HCT116 (cell line): ENCODE measurements around the gene TALDO1. TPM values are rescaled to one million over a fixed set of nuclear protein-coding genes. Genes with fewer than 3 reads are reported as not detected.
A peak's percentile ranks its signal among the peaks of the same experiment; 100 is the strongest.

Experiments
- ATAC-seq: fragments of 200-7000 bp; cut with Tn5 transposase; 2 replicates; pipeline ENCODE4 v1.9.1; 2020; ENCODE audit warnings: mild to moderate bottlenecking, moderate library complexity
- BruUV-seq: library from RNA; stranded (reverse); fragments of 400-500 nt; replicated peaks from 2 replicates; lab custom pipeline; 2021; lab: Mats Ljungman, UMichigan
- CTCF ChIA-PET: fragments of 300-600 bp; sonication (Branson Sonifier 250); formaldehyde crosslinking; loops from one replicate; lab custom pipeline; 2021; ENCODE audit warnings: antibody characterized with exemption; lab: Charles Lee
- POLR2A ChIA-PET: fragments of 300-600, 350-600 bp; sonication (Branson Sonifier 250); formaldehyde crosslinking; loops from one replicate; lab custom pipeline; 2021; ENCODE audit warnings: antibody characterized with exemption; lab: Charles Lee
- RAD21 ChIA-PET, 2 experiments: fragments of 300-600 bp; sonication (Branson Sonifier 250); formaldehyde crosslinking; loops; one replicate each; lab custom pipeline; 2023; ENCODE audit warnings: low total read pairs in 2 of 2; ENCODE audit not compliant: uncharacterized antibody in 2 of 2, unreplicated experiment in 2 of 2, low non-redundant PET in 1 of 2; lab: Charles Lee
- DNase-seq: peaks from one replicate; pipeline ENCODE4 v3.0.0-alpha.2; 2010; ENCODE audit warnings: low read depth, low spot score
- H2AFZ ChIP-seq: fragments of 200-600 bp; shearing (Covaris generic), sonication (generic); 2 replicates; pipeline ENCODE4 v1.6.1; 2017; ENCODE audit warnings: low read depth, mixed run types, mixed read lengths, antibody characterized with exemption, low read length; ENCODE audit not compliant: poor library complexity, severe bottlenecking
- H3K27ac ChIP-seq: 2 replicates; pipeline ENCODE4 v1.5.1; 2012; ENCODE audit warnings: low read depth, low read length
- H3K27me3 ChIP-seq: fragments of 200-600 bp; sonication (generic); 2 replicates; pipeline ENCODE4 v1.6.1; 2016; ENCODE audit warnings: mixed run types, low read length, mixed read lengths; ENCODE audit not compliant: insufficient read depth
- H3K36me3 ChIP-seq, 2 experiments: fragments of 200-500 bp in 1 of 2; fragments of 200-600 bp in 1 of 2; sonication (Bioruptor generic) in 1 of 2; sonication (generic) in 1 of 2; 2 replicates each; pipeline versions ENCODE4 v1.5.1 to v1.6.1; 2014 to 2016; ENCODE audit warnings: low read length in 2 of 2, inconsistent platforms in 1 of 2, mixed read lengths in 1 of 2, mixed run types in 1 of 2; ENCODE audit not compliant: insufficient read depth in 2 of 2, control insufficient read depth in 1 of 2
- H3K4me1 ChIP-seq, 2 experiments: fragments of 200-600 bp in 1 of 2; sonication (generic) in 1 of 2; 2 replicates each; pipeline versions ENCODE4 v1.5.1 to v1.6.1; 2012 to 2017; ENCODE audit warnings: low read length in 2 of 2, inconsistent platforms in 1 of 2, mild to moderate bottlenecking in 1 of 2, mixed read lengths in 1 of 2, mixed run types in 1 of 2, moderate library complexity in 1 of 2; ENCODE audit not compliant: insufficient read depth in 2 of 2, control insufficient read depth in 1 of 2
- H3K4me2 ChIP-seq: fragments of 200-600 bp; sonication (generic); 2 replicates; pipeline ENCODE4 v1.6.1; 2017; ENCODE audit warnings: mixed run types, low read length, mixed read lengths
- H3K4me3 ChIP-seq, 2 experiments: fragments of 200-600 bp in 1 of 2; sonication (generic) in 1 of 2; replicated peaks in 1 of 2; 2 replicates each; pipeline ENCODE4 v1.5.1; 2011 to 2016; ENCODE audit warnings: low read length in 2 of 2, control low read depth in 1 of 2, low read depth in 1 of 2, mild to moderate bottlenecking in 1 of 2, mixed read lengths in 1 of 2, mixed run types in 1 of 2
- H3K79me2 ChIP-seq: fragments of 200-600 bp; sonication (generic); 2 replicates; pipeline ENCODE4 v1.6.1; 2017; ENCODE audit warnings: mild to moderate bottlenecking, mixed run types, low read length, moderate library complexity, mixed read lengths; ENCODE audit not compliant: insufficient read depth
- H3K9ac ChIP-seq: fragments of 200-600 bp; sonication (generic); 2 replicates; pipeline ENCODE4 v1.6.1; 2016; ENCODE audit warnings: low read length, mixed read lengths
- H3K9me2 ChIP-seq: fragments of 200-600 bp; sonication (generic), shearing (Covaris generic); 2 replicates; pipeline ENCODE4 v1.6.1; 2017; ENCODE audit warnings: mixed run types, mild to moderate bottlenecking, moderate library complexity; ENCODE audit not compliant: insufficient read depth
- H3K9me3 ChIP-seq, 2 experiments: fragments of 200-500 bp in 1 of 2; fragments of 200-600 bp in 1 of 2; sonication (Bioruptor generic) in 1 of 2; sonication (generic) in 1 of 2; 2 replicates each; pipeline ENCODE4 v1.6.1; 2014 to 2017; ENCODE audit warnings: low read length in 2 of 2, mixed read lengths in 2 of 2, inconsistent platforms in 1 of 2, low read depth in 1 of 2, mild to moderate bottlenecking in 1 of 2, mixed run types in 1 of 2, moderate library complexity in 1 of 2; ENCODE audit not compliant: control insufficient read depth in 1 of 2, insufficient read depth in 1 of 2
- H4K20me1 ChIP-seq: fragments of 200-600 bp; sonication (generic), shearing (Covaris generic); 2 replicates; pipeline ENCODE4 v1.6.1; 2017; ENCODE audit warnings: mixed run types, mild to moderate bottlenecking, moderate library complexity; ENCODE audit not compliant: insufficient read depth
- POLR2A ChIP-seq: IDR thresholded peaks from 2 replicates; pipeline ENCODE4 v1.7.0; 2011; ENCODE audit warnings: borderline replicate concordance; ENCODE audit not compliant: insufficient read depth, insufficient read length; ENCODE audit errors: extremely low read depth
- POLR2AphosphoS5 ChIP-seq: IDR thresholded peaks from 2 replicates; pipeline ENCODE4 v1.6.1; 2011; ENCODE audit warnings: mild to moderate bottlenecking, low read depth, low read length, moderate library complexity
- intact Hi-C: fragments of 100-400 bp; cut with micrococcal nuclease; formaldehyde crosslinking; loops from 2 replicates; pipeline ENCODE4 v1.10.0; 2022
- total RNA-seq: library from RNA; stranded (reverse); gene quantifications from one replicate; pipeline ENCODE4 v1.2.1, GENCODE V29; 2021; ENCODE audit not compliant: unreplicated experiment
- TF ChIP-seq, protein P1 (sequence below), 3 experiments: fragments of 200-600 bp in 1 of 3; sonication (generic) in 1 of 3; IDR thresholded peaks in 2 of 3; conservative IDR thresholded peaks in 1 of 3; 2 replicates each; pipeline ENCODE4 v1.5.1; 2012 to 2017; ENCODE audit warnings: low read depth in 2 of 3, low read length in 2 of 3, antibody characterized with exemption in 1 of 3, borderline replicate concordance in 1 of 3, control low read depth in 1 of 3, mild to moderate bottlenecking in 1 of 3, mixed read lengths in 1 of 3, mixed run types in 1 of 3, moderate library complexity in 1 of 3; ENCODE audit not compliant: insufficient read depth in 1 of 3

The TALDO1 gene
- total RNA-seq, 1 experiment from 2014 or later = 242 TPM

DNA sequence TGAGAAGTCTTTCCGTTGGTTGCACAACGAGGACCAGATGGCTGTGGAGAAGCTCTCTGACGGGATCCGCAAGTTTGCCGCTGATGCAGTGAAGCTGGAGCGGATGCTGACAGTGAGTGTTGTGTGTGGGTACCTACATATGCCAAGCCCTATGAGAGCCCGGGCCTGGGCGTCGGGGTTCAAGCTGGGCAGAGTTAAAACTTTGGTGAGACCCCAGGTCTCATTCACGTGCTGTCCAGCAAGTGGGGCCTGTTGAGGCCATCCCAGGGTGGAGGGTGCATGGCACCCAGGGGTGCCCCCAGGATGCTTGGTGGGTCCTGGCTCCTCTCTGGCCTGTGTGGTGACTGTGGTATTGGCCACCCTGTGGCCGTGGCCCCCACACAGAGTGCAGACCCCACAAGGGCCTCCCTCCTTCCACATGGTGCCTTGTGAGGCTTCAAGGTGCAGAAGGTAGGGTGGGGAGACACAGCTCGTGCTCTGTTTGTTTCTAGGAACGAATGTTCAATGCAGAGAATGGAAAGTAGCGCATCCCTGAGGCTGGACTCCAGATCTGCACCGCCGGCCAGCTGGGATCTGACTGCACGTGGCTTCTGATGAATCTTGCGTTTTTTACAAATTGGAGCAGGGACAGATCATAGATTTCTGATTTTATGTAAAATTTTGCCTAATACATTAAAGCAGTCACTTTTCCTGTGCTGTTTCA lies 17.2 kb downstream of the TALDO1 start:
- H3K4me3 ChIP-seq = no peak overlapping the region
- ChIA-PET RAD21 (no interaction called here), CTCF (no interaction called here)
- H3K4me1 ChIP-seq = peaks cover 20 to 48% of the 10 kb centered on the region in 2 experiments
- peak; percentile 43 for TF ChIP-seq POLR2AphosphoS5
- TF ChIP-seq, protein P1, sequence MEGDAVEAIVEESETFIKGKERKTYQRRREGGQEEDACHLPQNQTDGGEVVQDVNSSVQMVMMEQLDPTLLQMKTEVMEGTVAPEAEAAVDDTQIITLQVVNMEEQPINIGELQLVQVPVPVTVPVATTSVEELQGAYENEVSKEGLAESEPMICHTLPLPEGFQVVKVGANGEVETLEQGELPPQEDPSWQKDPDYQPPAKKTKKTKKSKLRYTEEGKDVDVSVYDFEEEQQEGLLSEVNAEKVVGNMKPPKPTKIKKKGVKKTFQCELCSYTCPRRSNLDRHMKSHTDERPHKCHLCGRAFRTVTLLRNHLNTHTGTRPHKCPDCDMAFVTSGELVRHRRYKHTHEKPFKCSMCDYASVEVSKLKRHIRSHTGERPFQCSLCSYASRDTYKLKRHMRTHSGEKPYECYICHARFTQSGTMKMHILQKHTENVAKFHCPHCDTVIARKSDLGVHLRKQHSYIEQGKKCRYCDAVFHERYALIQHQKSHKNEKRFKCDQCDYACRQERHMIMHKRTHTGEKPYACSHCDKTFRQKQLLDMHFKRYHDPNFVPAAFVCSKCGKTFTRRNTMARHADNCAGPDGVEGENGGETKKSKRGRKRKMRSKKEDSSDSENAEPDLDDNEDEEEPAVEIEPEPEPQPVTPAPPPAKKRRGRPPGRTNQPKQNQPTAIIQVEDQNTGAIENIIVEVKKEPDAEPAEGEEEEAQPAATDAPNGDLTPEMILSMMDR (IDR thresholded peaks at IDR 0.05 in 2 of 3, conservative IDR thresholded peaks at IDR 0.05 in 1 of 3; ENCODE audit: borderline replicate concordance in 1 of 3, insufficient read depth in 1 of 3, low read depth in 2 of 3, low read length in 2 of 3) = no peak
- TF ChIP-seq POLR2A = no peak
- TF ChIP-seq, all 23 proteins: peak for 1
- H2AFZ ChIP-seq = no peak overlapping the region
- no TSS peak for BruUV-seq
- H3K9me3 ChIP-seq = no peaks in the 10 kb centered on the region
- POLR2A ChIA-PET = interaction anchor here (1.6 to 1.9 kb wide), 2 partner anchors 31 to 55 kb away, joined by 4 to 5 read pairs; partner anchors contain the start of gene PNPLA2
- no peak for DNase-seq
- peak overlapping the region; percentile 63 for H3K9ac ChIP-seq
- no peak for ATAC-seq
- H3K27ac ChIP-seq = peak overlapping the region; percentile 45
- H3K4me2 ChIP-seq = no peak overlapping the region
- H3K27me3 ChIP-seq = no peaks in the 10 kb centered on the region
- H3K79me2 ChIP-seq = peaks cover 9% of the 10 kb centered on the region; the same call in 1 of the 2 replicates
- peaks cover 24 to 56% of the 10 kb centered on the region in 2 experiments for H3K36me3 ChIP-seq
- peaks cover 5% of the 10 kb centered on the region; the same call in 1 of the 2 replicates for H4K20me1 ChIP-seq
- intact Hi-C loops = loop anchor here (1.0 to 2.0 kb wide), 3 partner anchors 36 to 101 kb away; no protein-coding TSS in a partner anchor
- H3K9me2 ChIP-seq = no peaks in the 10 kb centered on the region
